ENCODE data around the gene ASB5.
"Not testable (repeated sequence)": the region's sequence is repeated elsewhere in the genome, so short reads cannot be mapped to it uniquely, and the experiment has no call there.

The ASB5 gene

GRCh38 chr4:176226736-176227135 is 42.3 kb downstream of the ASB5 start:
- Mint-ChIP-seq H3K36me3 (ENCODE audit: low read depth) (no peaks in the 10 kb centered on the region), H3K4me3 (no peak overlapping the region), H3K27me3 (ENCODE audit: low read depth) (peaks cover 9% of the 10 kb centered on the region), H3K9me3 (no peaks in the 10 kb centered on the region), H3K27ac (no peak overlapping the region), H3K4me1 (ENCODE audit: low read depth) (no peaks in the 10 kb centered on the region)
- DNase-seq (ENCODE audit: low spot score) = no peak

- H3K9me3 Mint-ChIP-seq = no peaks in the 10 kb centered on the region
- no peaks in the 10 kb centered on the region for H3K4me1 Mint-ChIP-seq (ENCODE audit: low read depth)
- H3K27me3 Mint-ChIP-seq (ENCODE audit: low read depth) = peaks cover 9% of the 10 kb centered on the region
- no peak overlapping the region for H3K4me3 Mint-ChIP-seq
- no peak for DNase-seq (ENCODE audit: low spot score)
- H3K27ac Mint-ChIP-seq = no peak overlapping the region
- no peaks in the 10 kb centered on the region for H3K36me3 Mint-ChIP-seq (ENCODE audit: low read depth)
Observed at GRCh38 chr4:176223561-176223960, 45.5 kb downstream of the ASB5 start.

GRCh38 chr4:176222149-176222548 is 46.9 kb downstream of the ASB5 start:
- Mint-ChIP-seq H3K9me3 (no peaks in the 10 kb centered on the region), H3K4me3 (no peak overlapping the region), H3K4me1 (ENCODE audit: low read depth) (no peaks in the 10 kb centered on the region), H3K27ac (no peak overlapping the region), H3K36me3 (ENCODE audit: low read depth) (no peaks in the 10 kb centered on the region), H3K27me3 (ENCODE audit: low read depth) (peaks cover 4% of the 10 kb centered on the region)
- no peak for DNase-seq (ENCODE audit: low spot score)

GRCh38 chr4:176217510-176217909 is 51.5 kb downstream of the ASB5 start:
- no peaks in the 10 kb centered on the region for H3K9me3 Mint-ChIP-seq
- H3K4me1 Mint-ChIP-seq (ENCODE audit: low read depth) = no peaks in the 10 kb centered on the region
- no peaks in the 10 kb centered on the region for H3K36me3 Mint-ChIP-seq (ENCODE audit: low read depth)
- H3K4me3 Mint-ChIP-seq = no peak overlapping the region
- H3K27ac Mint-ChIP-seq = no peak overlapping the region
- DNase-seq (ENCODE audit: low spot score) = no peak
- no peaks in the 10 kb centered on the region for H3K27me3 Mint-ChIP-seq (ENCODE audit: low read depth)

GRCh38 chr4:176212351-176212750 is 56.7 kb downstream of the ASB5 start:
- H3K9me3 Mint-ChIP-seq; H3K4me3 Mint-ChIP-seq; H3K27ac Mint-ChIP-seq; H3K4me1 Mint-ChIP-seq (ENCODE audit: low read depth); H3K36me3 Mint-ChIP-seq (ENCODE audit: low read depth); DNase-seq (ENCODE audit: low spot score): not testable (repeated sequence)
- H3K27me3 Mint-ChIP-seq (ENCODE audit: low read depth) = peaks cover 11% of the 10 kb centered on the region

- Mint-ChIP-seq H3K9me3 (no peaks in the 10 kb centered on the region), H3K27ac (no peak overlapping the region), H3K4me3 (no peak overlapping the region), H3K4me1 (ENCODE audit: low read depth) (no peaks in the 10 kb centered on the region), H3K27me3 (ENCODE audit: low read depth) (peaks cover 15% of the 10 kb centered on the region), H3K36me3 (ENCODE audit: low read depth) (no peaks in the 10 kb centered on the region)
- DNase-seq (ENCODE audit: low spot score) = no peak
Observed at GRCh38 chr4:176210579-176211296, 58.3 kb downstream of the ASB5 start.

- Mint-ChIP-seq H3K4me1 (ENCODE audit: low read depth) (no peaks in the 10 kb centered on the region), H3K36me3 (ENCODE audit: low read depth) (no peaks in the 10 kb centered on the region), H3K27ac (no peak overlapping the region), H3K27me3 (ENCODE audit: low read depth) (peaks cover 20% of the 10 kb centered on the region), H3K9me3 (no peaks in the 10 kb centered on the region), H3K4me3 (no peak overlapping the region)
- no peak for DNase-seq (ENCODE audit: low spot score)
Observed at GRCh38 chr4:176210101-176210500, 58.9 kb downstream of the ASB5 start.

- H3K4me3 Mint-ChIP-seq = no peak overlapping the region
- H3K9me3 Mint-ChIP-seq = no peaks in the 10 kb centered on the region
- no peaks in the 10 kb centered on the region for H3K4me1 Mint-ChIP-seq (ENCODE audit: low read depth)
- DNase-seq (ENCODE audit: low spot score) = no peak
- H3K36me3 Mint-ChIP-seq (ENCODE audit: low read depth) = no peaks in the 10 kb centered on the region
- H3K27me3 Mint-ChIP-seq (ENCODE audit: low read depth) = peaks cover 20% of the 10 kb centered on the region
- no peak overlapping the region for H3K27ac Mint-ChIP-seq
Observed at GRCh38 chr4:176209535-176209934, 59.5 kb downstream of the ASB5 start.

- Mint-ChIP-seq H3K27me3 (ENCODE audit: low read depth) (peaks cover 22% of the 10 kb centered on the region), H3K27ac (no peak overlapping the region), H3K9me3 (no peaks in the 10 kb centered on the region), H3K36me3 (ENCODE audit: low read depth) (no peaks in the 10 kb centered on the region), H3K4me3 (no peak overlapping the region), H3K4me1 (ENCODE audit: low read depth) (no peaks in the 10 kb centered on the region)
- DNase-seq (ENCODE audit: low spot score) = no peak
Observed at GRCh38 chr4:176207839-176208238, 61.2 kb downstream of the ASB5 start.

GRCh38 chr4:176205299-176205698 is 63.7 kb downstream of the ASB5 start:
- Mint-ChIP-seq H3K36me3 (ENCODE audit: low read depth) (no peaks in the 10 kb centered on the region), H3K27ac (no peak overlapping the region), H3K9me3 (no peaks in the 10 kb centered on the region), H3K4me3 (no peak overlapping the region), H3K4me1 (ENCODE audit: low read depth) (no peaks in the 10 kb centered on the region), H3K27me3 (ENCODE audit: low read depth) (peaks cover 20% of the 10 kb centered on the region)
- DNase-seq (ENCODE audit: low spot score) = no peak

GRCh38 chr4:176198316-176198903 is 70.6 kb downstream of the ASB5 start:
- no peak for DNase-seq (ENCODE audit: low spot score)
- peaks cover 9% of the 10 kb centered on the region for H3K4me1 Mint-ChIP-seq (ENCODE audit: low read depth)
- peaks cover 4% of the 10 kb centered on the region for H3K9me3 Mint-ChIP-seq
- no peak overlapping the region for H3K27ac Mint-ChIP-seq
- H3K36me3 Mint-ChIP-seq (ENCODE audit: low read depth) = peaks cover 2% of the 10 kb centered on the region
- H3K27me3 Mint-ChIP-seq (ENCODE audit: low read depth) = peaks cover 37% of the 10 kb centered on the region
- H3K4me3 Mint-ChIP-seq = no peak overlapping the region

- H3K36me3 Mint-ChIP-seq (ENCODE audit: low read depth) = peaks cover 2% of the 10 kb centered on the region
- peaks cover 9% of the 10 kb centered on the region for H3K4me1 Mint-ChIP-seq (ENCODE audit: low read depth)
- H3K4me3 Mint-ChIP-seq = peak within 1 kb of the TSS; percentile 83
- peak within 1 kb of the TSS; percentile 75 for H3K27ac Mint-ChIP-seq
- peaks cover 4% of the 10 kb centered on the region for H3K9me3 Mint-ChIP-seq
- peaks cover 47% of the 10 kb centered on the region for H3K27me3 Mint-ChIP-seq (ENCODE audit: low read depth)
- peak; percentile 94 for DNase-seq (ENCODE audit: low spot score)
Observed at GRCh38 chr4:176195184-176195978, 73.6 kb downstream of the ASB5 start, which contains the start of gene SPATA4. SPATA4 (minus strand) TSS chr4:176195585; CDS start chr4:176195562, 23 bp downstream.

- peak; percentile 65 for DNase-seq (ENCODE audit: low spot score)
- H3K4me3 Mint-ChIP-seq = peak overlapping the region; percentile 2
- H3K4me1 Mint-ChIP-seq (ENCODE audit: low read depth) = peaks cover 9% of the 10 kb centered on the region
- peaks cover 4% of the 10 kb centered on the region for H3K9me3 Mint-ChIP-seq
- H3K27ac Mint-ChIP-seq = no peak overlapping the region
- H3K36me3 Mint-ChIP-seq (ENCODE audit: low read depth) = peaks cover 2% of the 10 kb centered on the region
- peaks cover 46% of the 10 kb centered on the region for H3K27me3 Mint-ChIP-seq (ENCODE audit: low read depth)
Observed at GRCh38 chr4:176193938-176194337, 75.1 kb downstream of the ASB5 start.

- Mint-ChIP-seq H3K4me3 (no peak overlapping the region), H3K4me1 (ENCODE audit: low read depth) (peaks cover 9% of the 10 kb centered on the region), H3K9me3 (peaks cover 4% of the 10 kb centered on the region), H3K27ac (no peak overlapping the region), H3K27me3 (ENCODE audit: low read depth) (peaks cover 42% of the 10 kb centered on the region), H3K36me3 (ENCODE audit: low read depth) (peaks cover 2% of the 10 kb centered on the region)
- DNase-seq (ENCODE audit: low spot score) = no peak
Observed at GRCh38 chr4:176193126-176193525, 75.9 kb downstream of the ASB5 start.

Measured in T-helper 2 cell treated with Interferon-gamma antibody and Interleukin-4, amounts not matched to agents 5 μg/mL and 100 μg/mL, for 36 hours (primary cell).